HEK293 (cell line): ENCODE data around the gene ERH.

Source experiments
- CTCF ChIA-PET: fragments of 350-600 bp; formaldehyde crosslinking; extraction: SDS; loops from one replicate; lab custom pipeline; 2021; ENCODE audit warnings: antibody characterized with exemption; lab: Yijun Ruan, JAX
- POLR2A ChIA-PET: fragments of 300-600 bp; formaldehyde crosslinking; extraction: SDS; loops from one replicate; lab custom pipeline; 2020; ENCODE audit warnings: antibody characterized with exemption, inconsistent platforms; lab: Yijun Ruan, JAX
- H3K27ac ChIP-seq: fragments of 200-500 bp; sonication (Bioruptor generic); 2 replicates; pipeline ENCODE4 v1.5.1; 2014; ENCODE audit warnings: low read depth, low read length, control low read depth, inconsistent platforms; ENCODE audit errors: extremely low read depth
- H3K36me3 ChIP-seq, 2 experiments: fragments of 200-500 bp in 1 of 2; sonication (Bioruptor generic) in 1 of 2; 1 replicate in 1 of 2; 2 replicates in 1 of 2; pipeline ENCODE4 v1.5.1; 2014 to 2017; ENCODE audit warnings: inconsistent platforms in 2 of 2, low read length in 2 of 2; ENCODE audit not compliant: control insufficient read depth in 2 of 2, insufficient read depth in 1 of 2
- H3K4me1 ChIP-seq: fragments of 200-500 bp; sonication (Bioruptor generic); 2 replicates; pipeline ENCODE4 v1.5.1; 2014; ENCODE audit warnings: mild to moderate bottlenecking, low read length, inconsistent platforms; ENCODE audit not compliant: control insufficient read depth, insufficient read depth
- H3K4me3 ChIP-seq: 2 replicates; pipeline ENCODE4 v1.5.1; 2011; ENCODE audit warnings: low read depth, mild to moderate bottlenecking, control low read depth, low read length, moderate library complexity
- H3K9me3 ChIP-seq: fragments of 200-500 bp; sonication (Bioruptor generic); 2 replicates; pipeline ENCODE4 v1.5.1; 2014; ENCODE audit warnings: low read depth, low read length, inconsistent platforms; ENCODE audit not compliant: control insufficient read depth, insufficient read depth
- INSM2 ChIP-seq: fragments of 450-650 bp; formaldehyde crosslinking; IDR thresholded peaks from 2 replicates; pipeline ENCODE4 v1.5.1; 2016; ENCODE audit warnings: missing biosample characterization, missing genetic modification characterization
- ZBTB1 ChIP-seq: fragments of 450-650 bp; formaldehyde crosslinking; IDR thresholded peaks from 2 replicates; pipeline ENCODE4 v1.5.1; 2016; ENCODE audit warnings: missing biosample characterization, missing genetic modification characterization
- ZBTB8A ChIP-seq: fragments of 450-650 bp; formaldehyde crosslinking; IDR thresholded peaks from 2 replicates; pipeline ENCODE4 v1.5.1; 2016; ENCODE audit warnings: missing biosample characterization, missing genetic modification characterization
- ZFHX2 ChIP-seq: fragments of 450-650 bp; formaldehyde crosslinking; conservative IDR thresholded peaks from 2 replicates; pipeline ENCODE4 v1.5.1; 2016; ENCODE audit warnings: missing biosample characterization, missing genetic modification characterization
- ZFP37 ChIP-seq: fragments of 450-650 bp; formaldehyde crosslinking; IDR thresholded peaks from 2 replicates; pipeline ENCODE4 v1.5.1; 2016; ENCODE audit warnings: missing biosample characterization, missing genetic modification characterization
- ZNF155 ChIP-seq: fragments of 450-650 bp; formaldehyde crosslinking; IDR thresholded peaks from 2 replicates; pipeline ENCODE4 v1.5.1; 2016; ENCODE audit warnings: missing biosample characterization, missing genetic modification characterization
- ZNF19 ChIP-seq: fragments of 450-650 bp; formaldehyde crosslinking; IDR thresholded peaks from 2 replicates; pipeline ENCODE4; 2016; ENCODE audit warnings: missing biosample characterization, missing genetic modification characterization, low read depth
- ZNF311 ChIP-seq: fragments of 450-650 bp; formaldehyde crosslinking; IDR thresholded peaks from 2 replicates; pipeline ENCODE4 v1.5.1; 2017; ENCODE audit warnings: missing biosample characterization, missing genetic modification characterization, borderline replicate concordance
- ZNF391 ChIP-seq: fragments of 450-650 bp; formaldehyde crosslinking; IDR thresholded peaks from 2 replicates; pipeline ENCODE4 v1.5.1; 2016; ENCODE audit warnings: low read depth, missing biosample characterization, missing genetic modification characterization, borderline replicate concordance
- ZNF501 ChIP-seq: fragments of 450-650 bp; formaldehyde crosslinking; IDR thresholded peaks from 2 replicates; pipeline ENCODE4 v1.5.1; 2016; ENCODE audit warnings: missing biosample characterization, missing genetic modification characterization
- ZNF645 ChIP-seq: fragments of 450-650 bp; formaldehyde crosslinking; IDR thresholded peaks from 2 replicates; pipeline ENCODE4; 2016; ENCODE audit warnings: missing biosample characterization, missing genetic modification characterization
- ZNF670 ChIP-seq: fragments of 450-650 bp; formaldehyde crosslinking; IDR thresholded peaks from 2 replicates; pipeline ENCODE4 v1.5.1; 2016; ENCODE audit warnings: missing biosample characterization, missing genetic modification characterization, low read depth
- ZNF776 ChIP-seq: fragments of 450-650 bp; formaldehyde crosslinking; IDR thresholded peaks from 2 replicates; pipeline ENCODE4 v1.5.0; 2017; ENCODE audit warnings: missing biosample characterization, missing genetic modification characterization, borderline replicate concordance
- ZNF785 ChIP-seq: fragments of 450-650 bp; formaldehyde crosslinking; IDR thresholded peaks from 2 replicates; pipeline ENCODE4 v1.5.1; 2016; ENCODE audit warnings: missing biosample characterization, missing genetic modification characterization
- TF ChIP-seq, protein P1 (sequence below): fragments of 450-650 bp; formaldehyde crosslinking; IDR thresholded peaks from 2 replicates; pipeline ENCODE4 v1.5.1; 2017; ENCODE audit warnings: missing biosample characterization, missing genetic modification characterization
- TF ChIP-seq, protein P2 (sequence below): fragments of 450-650 bp; formaldehyde crosslinking; IDR thresholded peaks from 2 replicates; pipeline ENCODE4 v1.5.1; 2016; ENCODE audit warnings: missing biosample characterization, missing genetic modification characterization
- TF ChIP-seq, protein P3 (sequence below): fragments of 450-650 bp; formaldehyde crosslinking; IDR thresholded peaks from 2 replicates; pipeline ENCODE4 v1.5.1; 2016; ENCODE audit warnings: missing biosample characterization, missing genetic modification characterization
- TF ChIP-seq, protein P4 (sequence below): sonication (generic); formaldehyde crosslinking; IDR thresholded peaks from 2 replicates; pipeline ENCODE4 v1.8.1; 2022; ENCODE audit warnings: mild to moderate bottlenecking, moderate library complexity, missing genetic modification reagents

The ERH gene

DNA sequence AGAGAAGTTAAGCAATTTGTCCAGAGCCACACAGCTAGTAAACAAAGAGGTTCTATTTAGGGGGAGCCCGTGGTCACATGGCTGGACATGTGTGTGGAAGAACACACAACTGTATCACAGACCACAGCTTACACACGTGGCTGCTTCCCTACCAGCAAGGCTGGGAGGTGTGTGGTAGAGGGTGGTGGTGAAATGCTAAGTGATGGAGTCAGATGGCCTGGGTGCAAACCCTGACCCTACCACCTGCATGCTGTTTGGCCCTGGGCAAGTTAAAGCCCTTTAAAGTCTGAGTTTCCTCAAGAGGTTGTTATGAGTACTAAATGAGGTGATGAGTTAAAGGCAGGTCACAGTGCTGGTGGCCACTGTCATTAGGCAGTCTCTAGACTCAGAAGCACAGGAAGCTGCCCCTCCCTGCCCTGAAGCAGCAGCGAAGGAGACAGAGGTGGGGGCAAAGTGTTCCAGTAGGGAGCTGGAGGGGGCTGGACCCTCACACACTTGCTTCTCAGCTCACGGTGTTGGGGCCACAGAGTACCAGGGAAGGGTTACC is 64.2 kb downstream of the ERH start (continued):
- no peak for TF ChIP-seq ZNF311

GRCh38 chr14:69332782-69333395 is 65.2 kb downstream of the ERH start:
- Histone ChIP-seq H3K4me3 (no peak overlapping the region), H3K4me1 (no peaks in the 10 kb centered on the region), H3K9me3 (no peaks in the 10 kb centered on the region), H3K27ac (no peak overlapping the region), H3K36me3 (peaks cover 0 to 2% of the 10 kb centered on the region in 2 experiments; a peak in 1 of 3 replicates)
- CTCF ChIA-PET, result no interaction called here
- POLR2A ChIA-PET, result no interaction called here
- TF ChIP-seq ZNF785 (tag by site-specific recombination), result no peak
- TF ChIP-seq ZBTB1 (tag by site-specific recombination), result no peak
- TF ChIP-seq ZNF19, result no peak
- TF ChIP-seq, protein P1, sequence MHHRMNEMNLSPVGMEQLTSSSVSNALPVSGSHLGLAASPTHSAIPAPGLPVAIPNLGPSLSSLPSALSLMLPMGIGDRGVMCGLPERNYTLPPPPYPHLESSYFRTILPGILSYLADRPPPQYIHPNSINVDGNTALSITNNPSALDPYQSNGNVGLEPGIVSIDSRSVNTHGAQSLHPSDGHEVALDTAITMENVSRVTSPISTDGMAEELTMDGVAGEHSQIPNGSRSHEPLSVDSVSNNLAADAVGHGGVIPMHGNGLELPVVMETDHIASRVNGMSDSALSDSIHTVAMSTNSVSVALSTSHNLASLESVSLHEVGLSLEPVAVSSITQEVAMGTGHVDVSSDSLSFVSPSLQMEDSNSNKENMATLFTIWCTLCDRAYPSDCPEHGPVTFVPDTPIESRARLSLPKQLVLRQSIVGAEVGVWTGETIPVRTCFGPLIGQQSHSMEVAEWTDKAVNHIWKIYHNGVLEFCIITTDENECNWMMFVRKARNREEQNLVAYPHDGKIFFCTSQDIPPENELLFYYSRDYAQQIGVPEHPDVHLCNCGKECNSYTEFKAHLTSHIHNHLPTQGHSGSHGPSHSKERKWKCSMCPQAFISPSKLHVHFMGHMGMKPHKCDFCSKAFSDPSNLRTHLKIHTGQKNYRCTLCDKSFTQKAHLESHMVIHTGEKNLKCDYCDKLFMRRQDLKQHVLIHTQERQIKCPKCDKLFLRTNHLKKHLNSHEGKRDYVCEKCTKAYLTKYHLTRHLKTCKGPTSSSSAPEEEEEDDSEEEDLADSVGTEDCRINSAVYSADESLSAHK (tag by site-specific recombination), result no peak
- no peak for TF ChIP-seq ZNF391 (tag by site-specific recombination)
- no peak for TF ChIP-seq ZNF155 (tag by site-specific recombination)
- TF ChIP-seq ZFHX2 (tag by site-specific recombination), result no peak
- no peak for TF ChIP-seq ZFP37 (tag by site-specific recombination)
- TF ChIP-seq, protein P2, sequence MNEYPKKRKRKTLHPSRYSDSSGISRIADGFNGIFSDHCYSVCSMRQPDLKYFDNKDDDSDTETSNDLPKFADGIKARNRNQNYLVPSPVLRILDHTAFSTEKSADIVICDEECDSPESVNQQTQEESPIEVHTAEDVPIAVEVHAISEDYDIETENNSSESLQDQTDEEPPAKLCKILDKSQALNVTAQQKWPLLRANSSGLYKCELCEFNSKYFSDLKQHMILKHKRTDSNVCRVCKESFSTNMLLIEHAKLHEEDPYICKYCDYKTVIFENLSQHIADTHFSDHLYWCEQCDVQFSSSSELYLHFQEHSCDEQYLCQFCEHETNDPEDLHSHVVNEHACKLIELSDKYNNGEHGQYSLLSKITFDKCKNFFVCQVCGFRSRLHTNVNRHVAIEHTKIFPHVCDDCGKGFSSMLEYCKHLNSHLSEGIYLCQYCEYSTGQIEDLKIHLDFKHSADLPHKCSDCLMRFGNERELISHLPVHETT (tag by site-specific recombination), result no peak
- TF ChIP-seq, protein P3, sequence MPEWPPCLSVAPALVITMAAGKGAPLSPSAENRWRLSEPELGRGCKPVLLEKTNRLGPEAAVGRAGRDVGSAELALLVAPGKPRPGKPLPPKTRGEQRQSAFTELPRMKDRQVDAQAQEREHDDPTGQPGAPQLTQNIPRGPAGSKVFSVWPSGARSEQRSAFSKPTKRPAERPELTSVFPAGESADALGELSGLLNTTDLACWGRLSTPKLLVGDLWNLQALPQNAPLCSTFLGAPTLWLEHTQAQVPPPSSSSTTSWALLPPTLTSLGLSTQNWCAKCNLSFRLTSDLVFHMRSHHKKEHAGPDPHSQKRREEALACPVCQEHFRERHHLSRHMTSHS, result no peak
- TF ChIP-seq ZNF776 (tag by site-specific recombination), result no peak
- TF ChIP-seq ZNF670, result no peak
- no peak for TF ChIP-seq ZNF501 (tag by site-specific recombination)
- no peak for TF ChIP-seq INSM2 (tag by site-specific recombination)
- no peak for TF ChIP-seq ZNF645 (tag by site-specific recombination)
- TF ChIP-seq ZBTB8A (tag by site-specific recombination), result no peak
- TF ChIP-seq, protein P4, sequence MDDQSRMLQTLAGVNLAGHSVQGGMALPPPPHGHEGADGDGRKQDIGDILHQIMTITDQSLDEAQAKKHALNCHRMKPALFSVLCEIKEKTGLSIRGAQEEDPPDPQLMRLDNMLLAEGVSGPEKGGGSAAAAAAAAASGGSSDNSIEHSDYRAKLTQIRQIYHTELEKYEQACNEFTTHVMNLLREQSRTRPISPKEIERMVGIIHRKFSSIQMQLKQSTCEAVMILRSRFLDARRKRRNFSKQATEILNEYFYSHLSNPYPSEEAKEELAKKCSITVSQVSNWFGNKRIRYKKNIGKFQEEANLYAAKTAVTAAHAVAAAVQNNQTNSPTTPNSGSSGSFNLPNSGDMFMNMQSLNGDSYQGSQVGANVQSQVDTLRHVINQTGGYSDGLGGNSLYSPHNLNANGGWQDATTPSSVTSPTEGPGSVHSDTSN, result no peak
